Measurements from ENCODE around the gene DBNL.

DBNL gene

GRCh38 chr7:44065431-44066110, 21.1 kb downstream of the DBNL start, which contains the start of gene PGAM2:
Gene PGAM2, minus strand, starts transcription at chr7:44065567. Its CDS starts 38 bp downstream, at chr7:44065529.
- no peak for DNase-seq
- no peak for TF ChIP-seq POLR2A (IDR thresholded peaks at IDR 0.05; ENCODE audit: low read length)
- no peak for TF ChIP-seq GATA1 (IDR thresholded peaks at IDR 0.05; ENCODE audit: low read depth, low read length)

- DNase-seq = no peak
- TF ChIP-seq POLR2A (IDR thresholded peaks at IDR 0.05; ENCODE audit: low read length) (no peak), GATA1 (IDR thresholded peaks at IDR 0.05; ENCODE audit: low read depth, low read length) (no peak)
These were observed 21.6 kb downstream of the DBNL start for GRCh38 chr7:44066111-44066460.

DNA sequence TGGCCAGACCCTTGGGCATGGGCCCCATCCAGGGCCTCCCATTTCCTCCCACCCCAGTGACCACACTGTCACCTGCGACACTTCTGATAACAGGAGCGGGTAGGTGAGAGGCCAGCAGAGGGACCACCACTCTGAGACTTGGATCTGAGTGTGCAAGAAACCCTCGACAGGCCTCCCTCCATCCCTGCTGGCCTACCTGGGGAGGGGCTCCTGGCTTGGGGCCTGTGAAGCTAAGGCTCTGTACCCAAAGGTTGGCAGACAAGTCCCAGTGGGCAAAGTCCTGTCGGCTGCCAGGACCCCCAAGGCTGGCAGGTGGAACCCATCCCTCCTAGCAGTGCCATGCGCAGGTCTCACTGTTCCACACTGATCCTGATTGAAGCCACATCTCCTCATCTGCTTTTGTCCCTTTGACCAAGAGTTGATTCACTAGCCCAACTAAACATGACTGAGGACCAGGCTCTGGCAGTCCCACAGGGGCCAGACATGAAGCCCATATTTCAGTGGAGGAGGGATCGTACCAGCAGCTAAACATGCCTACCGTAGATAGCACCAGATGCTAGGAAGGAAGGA, 22.1 kb downstream of the DBNL start:
- TF ChIP-seq POLR2A (IDR thresholded peaks at IDR 0.05; ENCODE audit: low read length) (no peak), GATA1 (IDR thresholded peaks at IDR 0.05; ENCODE audit: low read depth, low read length) (no peak)
- DNase-seq = no peak

GRCh38 chr7:44067064-44067951, 22.8 kb downstream of the DBNL start:
- DNase-seq = no peak
- TF ChIP-seq GATA1 (IDR thresholded peaks at IDR 0.05; ENCODE audit: low read depth, low read length) = no peak
- no peak for TF ChIP-seq POLR2A (IDR thresholded peaks at IDR 0.05; ENCODE audit: low read length)

- TF ChIP-seq GATA1 (IDR thresholded peaks at IDR 0.05; ENCODE audit: low read depth, low read length) (no peak), POLR2A (IDR thresholded peaks at IDR 0.05; ENCODE audit: low read length) (no peak)
- peak in 1 of 2 experiments; percentile 33 for DNase-seq
These were observed 23.6 kb downstream of the DBNL start for GRCh38 chr7:44068054-44068453.

GRCh38 chr7:44071726-44072363, 27.3 kb downstream of the DBNL start:
- TF ChIP-seq POLR2A (IDR thresholded peaks at IDR 0.05; ENCODE audit: low read length) = no peak
- TF ChIP-seq GATA1 (IDR thresholded peaks at IDR 0.05; ENCODE audit: low read depth, low read length) = no peak
- DNase-seq = no peak

DNA sequence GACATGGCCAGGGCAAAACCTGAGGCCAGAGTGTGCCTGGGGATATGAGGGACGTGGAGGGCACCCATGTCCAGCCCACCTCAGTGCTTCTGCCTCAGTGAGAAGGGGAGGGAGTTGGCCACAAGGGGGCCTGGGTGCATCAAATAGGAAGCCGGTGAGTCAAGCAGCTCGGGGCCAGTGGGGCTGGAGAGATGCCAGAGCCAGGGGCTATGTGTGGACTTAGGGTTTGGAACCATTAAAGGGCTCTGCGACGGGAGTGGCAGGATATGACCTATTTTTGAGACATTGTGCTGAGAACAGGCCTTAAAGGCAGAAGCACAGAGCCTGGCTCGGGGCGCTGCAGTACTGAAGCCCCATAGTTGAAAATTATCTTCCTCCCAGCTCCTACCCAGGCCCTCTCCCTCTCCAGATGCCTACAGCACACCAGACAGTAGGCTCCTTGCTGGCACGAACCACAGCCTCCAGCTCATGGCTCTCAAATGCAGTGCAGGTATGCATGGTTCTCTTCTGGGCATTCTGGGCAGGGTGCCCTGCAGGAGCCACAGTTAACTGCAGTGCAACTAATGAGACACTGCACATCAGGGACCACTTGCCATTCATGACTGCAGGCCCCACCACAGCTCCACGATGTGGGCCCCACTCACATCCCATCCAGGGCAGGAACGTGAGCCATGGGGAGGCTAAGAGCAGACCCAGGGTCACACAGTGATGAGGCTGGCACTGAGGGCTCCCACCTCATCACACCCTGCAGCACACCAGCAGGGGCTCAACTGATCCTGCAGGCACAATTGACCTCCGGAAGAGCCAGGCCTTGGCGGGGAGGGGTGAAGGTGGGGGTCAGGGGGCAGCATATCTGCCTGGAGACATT, 28.1 kb downstream of the DBNL start:
- TF ChIP-seq GATA1 (IDR thresholded peaks at IDR 0.05; ENCODE audit: low read depth, low read length) (no peak), POLR2A (IDR thresholded peaks at IDR 0.05; ENCODE audit: low read length) (no peak)
- peak; percentile 57 to 64 for DNase-seq

DNA sequence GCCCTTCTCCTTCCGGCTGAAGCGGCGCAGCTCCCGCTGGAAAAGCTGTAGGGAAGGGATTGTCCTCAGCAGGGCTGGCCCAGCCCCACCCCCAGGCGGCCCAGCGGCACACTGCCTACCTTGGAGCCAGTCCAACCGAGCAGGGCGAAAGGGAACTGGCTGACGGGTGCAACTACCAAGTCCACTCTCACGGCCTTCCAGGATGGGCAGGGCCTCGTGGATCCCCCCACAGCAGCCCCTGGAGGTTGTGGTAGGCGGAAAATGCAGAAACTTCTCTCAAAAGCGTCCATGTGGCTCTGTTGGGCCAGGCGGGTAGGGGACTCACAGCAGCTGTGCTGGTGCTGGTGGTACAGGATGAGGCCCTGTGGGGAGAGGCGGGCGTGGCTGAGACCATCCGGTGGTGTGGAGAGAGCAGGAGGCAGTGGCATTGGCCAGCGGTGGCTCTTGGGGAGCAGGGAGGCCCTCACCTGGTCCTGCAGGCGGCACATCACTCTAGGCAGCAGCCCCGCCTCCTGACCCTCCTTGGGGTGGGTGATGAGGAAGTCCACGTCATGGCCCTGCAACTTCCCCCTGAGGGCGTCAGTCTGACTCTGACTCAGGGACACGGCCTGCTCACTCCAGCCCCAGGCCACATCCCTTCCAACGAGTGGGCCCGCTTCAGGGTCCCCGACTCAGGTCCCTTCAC, 29.3 kb downstream of the DBNL start:
- TF ChIP-seq GATA1 (IDR thresholded peaks at IDR 0.05; ENCODE audit: low read depth, low read length) (no peak), POLR2A (IDR thresholded peaks at IDR 0.05; ENCODE audit: low read length) (no peak)
- peak in 1 of 2 experiments; percentile 17 for DNase-seq

GRCh38 chr7:44074349-44074695, 29.8 kb downstream of the DBNL start:
- no peak for TF ChIP-seq GATA1 (IDR thresholded peaks at IDR 0.05; ENCODE audit: low read depth, low read length)
- DNase-seq = no peak

GRCh38 chr7:44075296-44076075, 31.0 kb downstream of the DBNL start:
- no peak for TF ChIP-seq GATA1 (IDR thresholded peaks at IDR 0.05; ENCODE audit: low read depth, low read length)
- no peak for TF ChIP-seq POLR2A (IDR thresholded peaks at IDR 0.05; ENCODE audit: low read length)
- no peak for DNase-seq

DNA sequence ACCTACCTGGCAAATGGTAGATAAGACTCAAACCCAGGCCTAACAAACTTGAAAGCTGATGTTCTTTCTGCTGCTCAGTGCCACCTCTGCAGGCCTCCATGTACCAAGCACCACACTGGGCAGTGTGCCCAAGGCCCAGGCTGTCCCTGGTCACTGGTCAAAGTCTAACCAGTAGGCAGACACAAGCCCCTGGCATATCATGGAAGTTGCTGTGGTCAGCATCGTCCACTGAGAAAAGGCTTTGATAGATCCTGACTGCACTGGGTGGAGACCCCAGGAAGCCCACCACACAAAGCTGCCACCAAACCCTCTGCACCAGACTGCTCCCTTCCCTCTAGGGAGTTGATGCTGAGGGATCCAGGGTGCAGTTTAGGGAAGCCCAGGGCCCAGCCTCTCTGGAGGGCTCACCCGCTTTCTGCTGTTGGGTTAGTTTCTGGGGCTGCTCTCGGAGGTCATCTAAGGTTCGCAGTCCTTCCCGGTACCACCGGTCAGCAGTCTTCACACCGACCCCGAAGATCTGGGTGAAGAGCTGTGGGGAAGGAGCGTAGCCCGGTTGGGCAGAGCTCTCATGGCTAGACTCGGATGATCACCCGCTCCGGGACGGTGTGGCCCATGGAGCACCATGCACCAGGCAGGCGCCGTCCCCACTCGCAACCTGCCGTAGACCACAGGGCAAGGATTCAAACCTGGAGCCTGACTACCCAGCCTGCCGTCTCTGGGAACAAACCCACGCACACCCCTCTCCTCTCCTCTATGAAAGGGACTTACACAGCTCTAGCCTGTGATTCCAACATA, 31.8 kb downstream of the DBNL start:
- DNase-seq = no peak
- no peak for TF ChIP-seq POLR2A (IDR thresholded peaks at IDR 0.05; ENCODE audit: low read length)
- TF ChIP-seq GATA1 (IDR thresholded peaks at IDR 0.05; ENCODE audit: low read depth, low read length) = no peak

Measured in erythroblast (primary cell).